Activated CD8-positive, alpha-beta memory T cell treated with anti-CD3 and anti-CD28 coated beads, Interleukin-2, amount 50 U/mL, for 24 hours (primary cell): ENCODE measurements around the gene FRMD5.

Experiments
- DNase-seq: peaks from one replicate; pipeline ENCODE4 v3.0.0-alpha.2; 2020; ENCODE audit errors: extremely low read depth

The FRMD5 gene

DNA sequence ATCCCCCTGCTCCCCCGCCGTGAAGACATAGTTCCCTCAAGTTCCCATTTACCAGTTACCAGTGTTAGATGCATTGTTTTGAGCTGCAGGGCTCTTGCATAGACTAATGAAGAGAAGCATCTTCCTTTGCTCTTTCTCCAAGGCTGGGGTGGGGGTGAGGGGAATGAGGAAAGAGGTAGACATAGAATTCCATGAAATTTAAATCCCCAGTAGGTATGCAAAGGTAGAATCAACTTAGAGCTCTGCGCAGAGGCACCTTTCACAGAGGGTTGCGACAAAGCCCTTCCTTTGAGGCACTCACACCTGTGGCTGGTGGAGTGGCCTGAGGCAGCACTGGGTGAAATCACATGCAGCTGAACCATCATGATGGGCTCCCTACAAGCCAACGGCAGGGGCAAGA, 266.9 kb downstream of the FRMD5 start:
- no peak for DNase-seq

DNA sequence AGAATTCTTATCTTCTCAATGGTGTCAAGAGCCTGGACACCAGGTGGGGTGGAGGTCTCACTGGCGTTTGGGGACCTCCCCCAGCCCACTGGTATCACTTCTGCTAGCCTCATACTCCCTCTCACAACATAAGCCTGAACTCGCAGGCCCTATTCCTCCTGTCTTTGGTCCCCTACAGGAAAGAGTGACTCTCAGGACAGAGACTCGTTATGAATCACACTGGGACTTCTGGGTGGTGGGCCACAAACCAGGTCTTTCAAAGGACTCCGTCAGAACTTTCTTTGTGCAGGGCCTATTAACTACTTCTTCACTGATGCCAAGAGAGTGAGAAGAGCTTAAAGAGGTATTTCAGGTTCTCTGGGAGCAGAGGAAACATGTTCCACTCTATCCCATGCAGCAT, 267.9 kb downstream of the FRMD5 start:
- no peak for DNase-seq

DNA sequence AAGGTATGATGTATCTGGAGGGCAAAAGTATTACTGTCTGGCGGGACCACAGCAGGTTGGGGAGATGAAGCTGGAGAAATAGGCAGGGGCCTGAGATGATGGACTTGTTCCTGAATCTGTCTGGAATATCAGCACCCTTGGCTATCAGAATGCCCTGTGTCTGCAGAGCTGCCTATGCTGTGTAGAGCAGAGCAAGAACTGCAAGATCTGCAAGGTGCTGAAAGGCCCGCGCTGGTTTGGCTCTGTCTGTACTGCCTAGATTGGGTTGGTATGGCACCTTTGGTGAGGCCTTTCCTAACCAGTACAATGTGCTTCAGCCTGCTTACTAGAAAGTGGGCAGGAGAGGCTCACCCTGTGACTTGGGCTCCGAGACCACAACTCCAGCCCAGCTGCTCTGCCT, 271.5 kb downstream of the FRMD5 start:
- no peak for DNase-seq

DNA sequence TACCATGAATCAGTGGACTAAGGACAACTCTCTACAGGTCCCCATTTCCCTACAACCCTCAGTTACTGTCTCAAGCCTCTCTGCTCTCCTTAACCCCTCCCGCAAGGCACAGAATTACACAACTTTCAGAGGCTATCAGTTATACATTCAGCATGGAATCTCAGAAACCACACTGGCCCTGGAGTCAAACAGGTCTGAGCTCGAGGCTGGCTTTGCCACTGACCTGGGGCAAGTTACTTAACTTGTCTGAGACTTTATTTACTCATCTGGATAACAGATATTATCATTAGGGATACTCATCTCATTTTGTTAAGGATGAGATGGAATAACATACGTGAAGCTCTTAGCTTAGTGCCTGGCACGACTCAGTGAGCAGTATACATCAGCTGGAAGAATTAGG, 273.1 kb downstream of the FRMD5 start:
- no peak for DNase-seq

DNA sequence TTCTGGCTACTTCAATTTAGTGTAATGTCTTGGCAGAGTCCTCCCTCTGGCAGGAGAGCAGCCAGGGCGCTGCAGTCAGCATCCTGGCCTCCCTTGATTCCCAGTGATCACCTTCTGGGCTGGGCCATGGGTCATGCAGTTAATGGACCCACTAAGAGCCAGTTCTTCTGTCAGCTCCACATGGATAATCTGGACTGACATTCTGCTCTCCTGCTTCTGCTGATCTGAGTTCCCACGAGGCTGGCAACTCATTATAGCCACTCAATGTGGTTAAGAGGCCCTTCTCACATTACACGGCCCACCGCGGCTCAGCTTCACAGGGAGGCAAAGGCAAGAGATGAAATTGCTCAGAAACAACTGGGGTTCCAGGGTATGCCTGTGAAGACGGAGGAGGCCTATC, 274.3 kb downstream of the FRMD5 start:
- no peak for DNase-seq

DNA sequence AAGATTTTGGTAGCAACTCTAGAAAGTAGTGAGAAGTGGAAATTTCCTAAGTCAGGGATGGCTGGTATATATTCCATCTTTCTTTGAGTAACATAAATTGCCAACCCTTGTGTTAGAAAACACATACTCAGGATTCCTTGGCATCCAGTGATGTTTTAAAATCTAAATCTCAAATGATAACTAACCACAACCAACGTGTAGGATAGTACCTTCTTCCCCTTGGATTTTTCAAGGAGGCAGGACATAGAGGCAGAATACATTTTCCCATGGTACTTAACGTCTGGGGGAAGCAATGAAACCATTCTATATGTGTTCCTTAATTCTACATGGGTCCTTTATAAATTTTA, 274.8 kb downstream of the FRMD5 start:
- no peak for DNase-seq

DNA sequence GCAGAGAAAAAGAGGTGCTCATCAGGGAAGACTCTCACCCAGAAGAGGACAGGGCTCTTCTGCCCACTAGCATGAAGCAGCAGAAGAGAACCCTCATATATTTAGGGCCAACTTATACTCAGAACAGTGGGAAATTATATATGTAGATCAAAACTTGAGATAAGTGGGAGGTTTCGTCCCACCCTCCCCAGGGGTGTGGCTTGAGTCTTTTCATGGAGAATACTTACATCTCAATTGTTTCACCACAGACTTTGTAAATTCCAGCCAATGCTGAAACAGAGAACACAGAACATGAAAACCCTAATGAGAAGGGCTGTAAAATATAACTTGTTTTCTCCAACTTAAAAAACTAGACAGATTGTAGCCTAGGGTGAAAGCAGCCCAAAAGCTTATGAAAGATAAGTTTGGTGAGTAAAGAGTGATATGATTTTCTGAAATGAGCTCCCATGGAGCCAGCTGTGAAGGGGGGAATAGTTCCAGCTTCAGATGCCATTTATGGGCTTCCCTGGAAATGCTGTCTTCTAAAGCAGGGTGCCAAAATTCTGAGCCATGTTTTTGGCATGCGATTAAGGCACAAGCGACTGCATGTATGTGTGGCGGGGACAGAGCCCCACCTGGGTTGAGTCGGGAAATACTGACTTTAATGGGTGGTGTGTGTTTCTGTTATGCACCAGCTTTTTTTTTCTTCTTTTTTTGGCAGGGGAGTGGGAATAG, 275.4 kb downstream of the FRMD5 start:
- DNase-seq: no peak

DNA sequence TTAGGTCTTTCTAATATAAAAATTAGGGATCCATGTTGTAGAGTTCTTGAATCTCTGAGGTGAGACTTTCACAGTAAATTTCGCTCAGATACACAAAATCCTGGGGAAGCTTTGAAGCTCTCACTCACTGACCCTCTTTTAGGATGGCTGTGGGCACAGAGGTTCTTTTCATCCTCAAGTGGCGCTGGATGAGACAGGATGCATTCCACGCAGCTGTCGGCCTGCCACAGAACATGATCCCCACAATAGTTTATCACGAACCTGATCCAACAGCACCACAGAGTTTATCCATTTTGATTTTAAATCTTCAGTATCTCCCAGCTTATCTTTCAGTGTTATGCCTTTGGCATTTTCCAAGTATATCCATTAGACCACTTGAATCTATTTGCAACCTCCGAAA, 276.4 kb downstream of the FRMD5 start:
- no peak for DNase-seq

DNA sequence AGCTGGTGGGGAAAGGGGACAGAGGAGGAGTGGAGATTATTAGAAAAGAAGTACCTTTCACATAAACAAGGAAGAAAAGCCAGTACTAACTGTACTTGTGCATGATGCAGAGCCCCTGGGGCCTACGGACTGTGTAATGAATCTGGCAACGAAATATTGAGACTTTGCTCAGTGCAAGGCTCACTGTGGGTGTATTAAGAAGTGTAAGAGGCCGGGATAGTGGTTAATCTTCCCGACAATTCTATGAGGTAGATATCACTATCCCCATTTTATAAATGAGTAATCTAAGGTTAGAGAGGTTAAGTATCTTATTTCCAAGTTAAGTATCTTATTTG, 278.8 kb downstream of the FRMD5 start:
- no peak for DNase-seq

DNA sequence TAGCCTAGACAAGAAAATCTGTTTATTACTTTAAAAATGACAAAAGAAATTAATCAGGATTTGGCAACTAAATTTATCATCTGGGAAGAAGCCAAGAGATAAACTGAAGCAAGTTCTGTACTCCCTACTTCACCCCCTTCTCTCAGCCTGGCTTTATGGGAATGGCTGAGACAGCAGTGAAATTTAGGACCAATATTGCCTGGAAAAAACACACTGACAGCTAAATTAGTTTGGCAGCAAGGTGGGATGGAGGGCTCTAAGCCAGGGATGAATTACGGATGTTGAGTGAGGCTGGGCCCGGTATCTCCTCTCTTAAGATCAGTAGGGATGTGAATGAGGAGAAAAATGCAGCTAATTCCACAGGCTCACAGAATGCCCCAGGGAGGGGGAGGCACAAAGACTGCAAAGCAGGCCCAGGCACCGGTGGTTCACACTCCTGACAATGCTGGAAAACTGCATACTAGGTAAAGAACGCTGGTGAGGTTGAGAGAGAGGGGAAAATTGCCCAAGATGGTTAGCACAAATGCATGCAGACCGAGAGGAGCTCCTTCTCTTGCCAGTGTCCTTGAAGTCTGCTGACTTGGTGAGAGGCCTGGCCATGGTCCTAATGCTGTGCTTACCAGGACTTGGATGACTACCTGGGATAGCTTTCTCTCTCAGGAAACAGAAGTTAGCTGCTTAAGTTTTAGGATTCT, 279.3 kb downstream of the FRMD5 start:
- no peak for DNase-seq

DNA sequence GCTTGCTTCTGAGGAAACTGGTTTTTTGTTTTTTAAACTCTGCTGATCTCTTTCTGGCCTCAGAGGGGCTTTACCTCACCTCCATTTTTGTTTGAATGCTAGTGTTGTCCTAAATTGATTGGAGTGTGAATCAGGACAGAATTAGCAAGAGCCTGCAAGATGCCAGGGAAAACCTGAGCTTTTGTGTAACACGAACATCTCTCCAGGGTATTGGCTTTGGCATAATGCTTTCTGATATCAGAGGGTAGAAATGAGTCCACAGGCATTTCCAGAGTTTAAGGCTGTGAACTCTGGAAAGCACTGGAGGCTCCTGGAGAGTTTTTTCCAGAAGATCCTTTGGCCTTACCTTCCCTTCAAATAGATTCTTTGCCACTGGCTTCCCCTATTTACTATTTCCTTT, 281.1 kb downstream of the FRMD5 start:
- no peak for DNase-seq

DNA sequence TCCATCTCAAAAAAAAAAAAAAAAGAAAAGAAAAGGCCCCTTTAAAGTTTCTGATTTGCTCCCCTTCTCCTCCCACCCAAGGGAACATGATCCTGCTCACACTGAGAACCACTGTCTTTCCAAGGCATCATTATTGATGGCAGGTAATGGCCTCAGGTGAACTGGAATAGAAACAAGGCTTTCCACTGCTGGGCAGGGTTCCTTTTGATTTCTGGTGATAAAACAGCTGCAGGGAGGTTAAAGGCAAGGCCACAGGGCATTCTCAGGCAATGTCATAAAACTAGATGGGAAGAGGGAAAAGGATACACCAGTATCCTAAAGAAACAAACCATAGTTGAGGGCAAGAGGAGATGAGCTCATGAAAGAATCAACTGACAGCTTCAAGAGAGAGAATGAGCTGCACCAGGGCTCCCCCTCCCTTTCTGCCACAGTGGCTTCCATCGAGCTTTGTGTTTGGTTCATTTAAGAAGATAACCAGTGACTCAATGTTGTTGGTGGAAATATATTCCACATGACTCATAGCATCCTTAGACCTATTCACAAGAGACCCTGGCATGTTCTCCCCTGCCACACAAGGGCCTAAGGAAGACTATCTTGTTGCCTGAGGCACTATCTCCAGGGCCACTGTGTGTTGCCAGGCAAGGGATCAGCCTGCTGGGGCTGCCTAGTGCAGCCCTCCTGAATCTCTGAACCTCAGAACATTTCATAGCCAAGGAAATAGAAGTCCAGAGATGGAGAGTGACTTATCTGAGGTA, 281.9 kb downstream of the FRMD5 start:
- DNase-seq: no peak

DNA sequence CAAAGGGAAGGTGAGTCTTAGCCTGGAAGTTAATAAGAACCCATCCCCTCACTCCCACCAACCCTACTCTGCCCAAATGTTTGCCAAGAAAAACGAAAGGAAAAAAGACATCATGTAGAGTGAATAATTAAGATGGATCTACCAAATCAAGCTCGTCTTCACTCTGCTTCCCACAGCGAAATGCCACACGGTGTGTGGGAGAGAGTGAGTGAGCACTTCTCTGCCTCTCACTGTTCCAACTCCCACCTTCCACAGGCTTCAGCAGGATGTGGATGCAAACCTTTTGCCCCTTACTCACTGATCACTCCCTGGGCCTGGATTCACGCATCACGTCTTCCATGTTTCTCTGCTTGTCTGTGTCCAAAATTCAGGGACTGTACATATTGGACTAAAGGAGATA, 282.9 kb downstream of the FRMD5 start:
- no peak for DNase-seq

DNA sequence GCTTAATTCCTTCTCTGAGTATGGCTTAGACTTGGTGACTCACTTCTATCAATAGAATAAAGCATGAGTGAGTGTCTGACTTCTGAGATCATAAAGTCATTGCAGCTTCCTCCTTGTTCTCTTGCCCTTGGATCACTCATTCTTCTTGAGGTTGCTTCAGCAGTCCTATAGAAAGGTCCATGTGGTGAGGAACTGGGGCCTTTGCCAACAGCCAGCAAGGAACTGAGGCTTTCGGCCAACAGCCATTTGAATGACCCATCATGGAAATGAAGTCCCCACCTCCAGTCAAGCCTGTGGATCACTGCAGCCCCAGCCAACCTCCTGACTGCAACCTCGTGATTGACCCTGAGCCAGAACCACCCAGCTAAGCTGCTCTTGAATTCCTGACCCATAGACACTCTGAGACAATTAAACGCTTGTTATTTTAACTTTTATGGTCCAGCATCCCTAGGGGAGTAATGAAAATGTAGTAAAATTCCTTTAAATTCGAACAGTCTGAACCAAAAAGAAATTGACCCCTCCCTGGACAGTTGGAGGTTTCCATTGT, 283.8 kb downstream of the FRMD5 start:
- DNase-seq: no peak

DNA sequence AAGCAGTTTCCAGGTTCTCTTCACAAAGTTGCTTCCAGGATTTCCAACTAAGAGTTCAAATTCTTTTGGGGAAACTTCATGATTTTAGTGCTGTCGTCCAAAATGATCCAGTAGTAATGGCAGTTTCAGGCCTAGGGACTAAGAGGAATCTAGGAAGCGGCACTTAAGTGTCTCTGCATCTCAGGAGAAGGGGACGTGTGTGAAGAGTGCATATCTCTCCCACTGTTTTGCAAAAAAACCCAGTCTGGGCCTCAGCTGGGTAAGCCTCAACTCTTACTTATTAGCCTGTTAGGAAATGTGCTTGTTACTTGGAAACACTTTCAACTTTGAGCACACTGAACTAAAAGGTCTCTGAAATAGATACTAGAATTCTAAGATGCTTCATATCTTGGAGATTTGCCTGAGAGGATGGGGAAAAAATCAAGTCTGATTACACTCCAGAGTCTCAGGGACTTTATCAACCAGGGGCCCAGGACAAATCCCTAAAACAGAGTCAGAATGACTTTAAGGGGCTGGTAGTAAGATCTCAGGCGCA, 286.5 kb downstream of the FRMD5 start:
- no peak for DNase-seq

DNA sequence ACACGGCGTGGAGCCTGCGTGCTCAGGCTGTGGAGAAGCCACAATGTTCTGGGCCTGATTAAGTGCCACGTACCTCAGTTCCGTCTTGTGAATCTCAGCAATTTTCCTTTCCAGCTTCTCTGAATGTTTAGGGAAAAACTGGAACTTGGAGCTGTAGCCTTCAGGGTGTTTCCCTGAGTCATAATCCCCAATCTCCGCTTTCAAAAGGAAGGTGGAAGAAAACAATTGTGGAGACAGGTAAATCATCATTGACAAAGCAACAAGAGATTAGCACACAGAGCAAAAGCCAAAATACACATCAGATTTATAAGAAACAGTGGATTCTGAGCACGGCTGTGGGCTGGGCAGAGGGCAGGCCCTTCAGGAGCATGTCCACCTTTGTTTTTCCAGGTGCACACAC, 289.3 kb downstream of the FRMD5 start:
- no peak for DNase-seq

DNA sequence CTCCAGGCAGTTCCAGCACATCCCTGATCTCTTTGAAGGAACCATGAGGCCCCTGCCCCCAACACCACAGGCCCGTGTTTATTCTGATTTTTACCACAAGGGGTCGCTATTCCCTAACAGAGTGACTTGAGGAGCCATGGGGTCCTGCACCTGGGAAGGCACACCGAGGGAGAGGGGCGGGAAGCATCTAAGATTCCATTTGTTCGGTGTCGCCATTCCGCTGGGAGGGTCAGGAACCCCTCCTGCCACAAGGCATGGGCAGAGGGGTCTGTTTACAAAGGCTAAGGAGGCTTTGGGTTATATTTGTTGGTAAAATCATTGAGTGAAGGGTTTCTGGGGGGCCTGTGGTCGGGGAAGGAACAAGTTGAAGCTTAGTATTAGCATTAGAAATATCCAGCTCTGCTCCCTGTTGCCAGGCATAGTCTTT, 291.2 kb downstream of the FRMD5 start:
- DNase-seq: peak; percentile 33

DNA sequence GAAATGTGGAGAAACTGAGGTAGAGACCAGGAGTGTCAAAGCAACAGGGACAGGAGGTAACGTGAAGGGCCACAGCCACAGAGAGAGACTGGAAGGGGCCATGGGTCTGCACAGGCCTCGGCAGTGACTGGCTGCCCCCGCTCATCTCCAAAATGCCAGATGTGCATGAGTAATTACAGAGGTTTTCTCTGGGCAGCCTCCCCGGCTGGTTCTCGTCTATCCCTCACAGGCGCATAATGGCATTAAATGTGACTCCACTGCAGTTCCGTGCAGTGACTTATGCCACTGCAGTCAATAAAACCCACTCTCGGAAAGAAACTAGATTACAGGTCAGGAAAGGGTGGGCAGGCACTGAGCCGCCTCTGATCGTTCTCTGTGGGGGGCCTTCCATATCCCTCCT, 293.6 kb downstream of the FRMD5 start:
- no peak for DNase-seq

DNA sequence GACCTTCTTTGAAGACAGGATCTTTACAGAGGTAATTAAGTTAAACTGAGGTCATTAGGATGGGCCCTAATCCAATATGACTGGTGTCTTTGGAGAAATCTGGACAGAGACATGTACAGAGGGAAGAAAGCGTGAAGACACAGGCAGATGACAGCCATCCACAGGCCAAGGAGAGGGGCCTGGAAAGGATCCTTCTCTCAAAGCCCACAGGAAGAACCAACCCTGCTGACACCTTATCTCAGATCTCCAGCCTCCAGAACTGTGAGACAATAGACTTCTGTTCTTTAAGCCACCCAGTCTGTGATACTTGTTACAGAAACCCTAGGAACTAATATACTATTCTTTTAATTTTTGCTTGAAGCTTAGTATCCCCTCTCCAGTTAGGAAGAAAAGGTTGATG, 294.1 kb downstream of the FRMD5 start:
- DNase-seq: no peak

DNA sequence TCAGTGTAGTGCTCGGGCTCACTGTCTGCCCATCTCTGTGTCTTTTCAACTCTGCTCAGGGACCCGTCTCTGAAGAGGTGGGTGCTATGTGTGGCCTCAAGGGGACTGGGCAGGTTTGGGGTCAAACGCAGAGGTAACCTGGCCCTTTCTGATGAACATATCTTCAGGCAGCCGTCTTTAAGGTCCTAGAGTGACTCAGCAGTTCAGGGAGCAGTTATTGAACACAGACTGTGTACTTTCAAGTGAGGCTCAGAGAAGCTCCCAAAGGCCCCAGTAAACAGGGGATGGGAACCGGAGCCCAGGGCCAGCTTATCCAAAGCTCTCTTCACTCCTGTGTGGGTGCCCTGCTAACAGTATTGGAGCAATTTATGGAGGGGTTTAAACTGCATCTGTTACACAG, 295.1 kb downstream of the FRMD5 start:
- no peak for DNase-seq

DNA sequence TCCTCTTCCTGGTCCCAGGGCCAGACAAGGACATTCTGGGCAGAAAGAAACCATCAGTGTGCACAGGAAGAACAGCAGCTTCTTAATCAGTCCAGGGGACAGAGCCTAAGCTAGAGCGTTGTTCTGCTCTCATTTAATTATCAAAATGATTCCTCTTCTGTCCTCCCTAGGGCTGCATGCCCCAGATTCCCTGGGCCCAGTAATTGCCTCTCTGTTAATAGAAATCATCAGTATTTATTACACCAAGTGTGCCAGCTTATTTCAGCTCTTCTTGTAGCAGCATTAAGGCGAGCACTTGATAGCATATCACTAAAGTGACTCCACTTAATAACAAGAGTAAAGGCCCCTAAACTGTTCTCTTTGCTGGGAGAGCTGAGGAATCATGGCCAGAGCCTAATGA, 296.2 kb downstream of the FRMD5 start:
- no peak for DNase-seq

DNA sequence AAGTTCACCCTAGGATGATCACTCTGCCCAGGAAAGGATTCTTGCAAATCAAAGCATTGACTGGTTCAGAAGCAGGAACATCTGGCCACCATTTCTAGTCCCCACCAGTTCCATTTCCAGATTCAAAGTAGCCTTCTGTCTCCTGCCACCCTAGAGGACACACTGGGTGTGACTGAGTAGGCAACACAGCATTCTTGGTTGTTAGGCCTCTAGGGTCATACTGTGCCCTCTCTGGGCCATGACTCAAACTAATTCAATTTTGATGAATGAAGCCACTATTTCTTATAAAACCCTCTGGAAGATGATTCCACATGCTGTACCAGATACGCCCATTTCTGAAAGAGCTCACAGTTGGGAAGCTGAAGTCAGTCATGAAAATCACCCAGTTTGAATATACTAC, 298.5 kb downstream of the FRMD5 start:
- DNase-seq: no peak

DNA sequence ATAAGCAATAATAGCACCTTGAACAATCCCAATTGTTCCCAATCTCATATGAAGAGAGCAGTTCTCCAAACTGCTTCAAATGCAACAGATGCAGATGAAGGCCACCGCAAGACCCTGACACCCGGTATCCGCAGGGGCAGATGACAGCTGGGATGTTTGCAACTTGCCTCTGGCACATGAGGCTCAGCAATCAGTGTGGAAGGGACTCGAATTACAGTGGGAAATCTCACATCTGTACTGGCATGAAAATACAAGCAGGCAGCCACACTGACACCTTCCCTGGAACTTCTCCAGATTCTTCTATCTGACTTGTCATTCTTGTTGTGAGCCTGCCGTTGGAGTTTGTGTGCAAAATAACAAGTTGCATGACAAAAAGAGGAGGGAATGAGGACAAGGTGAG, 299.5 kb downstream of the FRMD5 start:
- no peak for DNase-seq
